ENCODE data around the gene DLEC1.

DNA sequence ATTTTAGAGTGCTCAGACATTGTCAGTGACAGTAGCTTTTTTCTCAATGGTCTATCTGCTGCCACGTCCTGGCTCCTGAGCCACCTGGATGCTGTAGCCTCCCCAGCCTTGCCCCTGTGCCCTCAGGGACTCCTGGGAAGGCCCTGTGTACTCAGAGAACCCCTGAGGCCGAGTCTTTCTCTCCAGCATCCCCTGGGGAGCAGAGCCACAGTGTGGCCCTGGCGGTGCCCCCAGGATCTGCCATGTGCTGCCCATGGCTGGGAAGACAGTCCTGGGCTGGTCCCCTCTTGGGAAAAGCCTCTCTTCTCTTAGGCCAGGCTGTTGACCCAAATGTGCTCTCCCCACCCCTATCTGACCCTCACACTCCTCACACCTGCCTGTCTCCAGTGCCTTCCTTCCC lies 104.5 kb downstream of the DLEC1 start:
- TF ChIP-seq SUZ12 (IDR thresholded peaks at IDR 0.05; ENCODE audit: extremely low read depth, insufficient read depth, insufficient read length) (no peak), ZNF274 (IDR thresholded peaks at IDR 0.05; ENCODE audit: low read depth, low read length) (no peak)

Measured in NT2/D1 (cell line).